HPDE6-E6E7 (cell line): ENCODE results near the gene ADGRG1.

Experiments
- DNase-seq: peaks from one replicate; pipeline ENCODE4 v3.0.0; 2011; ENCODE audit warnings: missing footprints; ENCODE audit errors: extremely low spot score

ADGRG1 gene

DNA sequence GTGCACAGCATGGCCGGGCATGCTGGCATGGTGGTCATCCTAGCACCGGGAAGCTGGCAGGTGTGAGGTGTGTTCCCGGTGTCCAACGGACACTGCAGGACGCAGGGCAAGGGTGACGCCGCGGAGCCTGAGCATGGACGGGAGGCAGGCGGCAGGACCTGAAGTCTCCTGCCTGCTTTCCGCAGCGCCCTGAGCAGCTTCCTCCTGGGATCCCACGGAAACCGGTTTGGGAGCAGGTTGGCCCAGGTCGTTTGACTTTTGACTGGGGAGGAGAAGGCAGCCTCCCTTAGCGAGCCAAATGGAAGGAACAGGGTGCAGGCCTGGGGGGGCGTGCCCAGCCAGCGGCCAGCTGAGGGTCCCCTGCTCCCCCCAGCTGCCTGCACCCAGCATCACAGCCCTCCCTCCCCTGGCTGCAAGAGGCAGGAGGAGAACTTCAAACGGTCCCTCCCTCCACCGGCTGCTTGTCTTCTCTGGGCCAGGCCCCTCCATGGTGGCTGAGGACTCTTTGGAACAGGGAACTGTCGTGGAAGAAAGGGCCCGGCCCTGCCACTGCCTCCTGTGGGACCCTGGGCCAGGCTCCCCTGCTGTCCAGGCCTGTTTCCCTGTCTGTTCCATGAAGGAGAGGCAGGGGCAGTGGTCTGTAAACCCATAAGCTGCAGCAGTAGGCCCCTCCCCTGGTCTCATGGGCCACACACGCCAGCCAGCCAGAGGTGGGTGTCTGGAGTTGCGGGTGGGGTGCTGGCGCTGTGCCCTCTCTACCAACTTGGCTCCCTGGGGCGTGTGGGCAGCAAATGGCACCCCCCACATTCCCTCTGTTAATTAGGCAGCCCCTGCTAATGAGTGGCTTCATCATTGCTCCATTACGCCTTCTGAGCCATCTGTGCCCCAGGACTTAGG lies 7.8 kb upstream of the ADGRG1 start:
- peak; percentile 74 for DNase-seq

GRCh38 chr16:57621521-57622271 lies 6.7 kb upstream of the ADGRG1 start:
- DNase-seq = no peak

DNA sequence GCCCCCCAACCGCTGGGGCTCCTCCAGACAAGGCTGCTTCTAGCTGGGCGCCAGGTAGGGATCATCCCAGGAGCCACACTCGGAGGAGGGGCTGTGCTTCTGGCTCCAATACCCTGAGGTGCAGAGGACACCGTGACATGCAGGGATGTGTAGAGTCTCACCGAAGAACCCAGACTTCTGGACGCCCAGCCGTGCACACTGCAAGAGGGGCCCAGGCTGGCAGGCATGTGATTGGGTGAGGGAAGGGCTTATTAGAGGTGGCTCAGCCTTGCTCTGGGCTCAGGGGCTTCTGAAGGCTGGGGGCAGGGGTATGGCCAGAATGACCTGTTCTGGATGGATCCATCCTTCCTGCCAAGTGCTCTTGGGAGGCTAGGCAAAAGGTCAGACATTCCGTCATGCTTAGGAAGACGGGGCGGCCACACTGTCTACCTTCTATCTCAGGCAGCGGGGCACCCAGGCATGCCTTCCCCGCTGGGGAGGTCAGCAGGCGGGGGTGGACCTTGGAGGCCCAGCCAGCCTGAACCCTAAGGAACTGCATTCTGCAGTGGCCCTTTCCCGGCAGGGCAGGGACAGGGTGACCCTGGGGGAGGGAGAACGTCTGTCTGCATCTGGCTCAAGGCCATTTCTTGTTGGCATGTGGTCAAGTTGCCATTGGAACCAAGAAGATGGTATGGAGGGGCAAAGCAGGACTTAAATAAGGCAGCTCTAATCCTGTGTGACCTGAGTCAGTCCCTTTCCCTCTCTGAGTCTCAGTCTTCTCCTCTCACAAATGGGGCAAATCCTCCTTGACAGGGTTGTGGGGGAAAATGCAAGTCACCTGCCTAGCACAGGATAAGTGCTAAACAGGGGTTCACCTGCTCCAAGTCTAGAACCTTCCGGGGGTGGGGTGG lies 5.8 kb upstream of the ADGRG1 start:
- DNase-seq = no peak

DNA sequence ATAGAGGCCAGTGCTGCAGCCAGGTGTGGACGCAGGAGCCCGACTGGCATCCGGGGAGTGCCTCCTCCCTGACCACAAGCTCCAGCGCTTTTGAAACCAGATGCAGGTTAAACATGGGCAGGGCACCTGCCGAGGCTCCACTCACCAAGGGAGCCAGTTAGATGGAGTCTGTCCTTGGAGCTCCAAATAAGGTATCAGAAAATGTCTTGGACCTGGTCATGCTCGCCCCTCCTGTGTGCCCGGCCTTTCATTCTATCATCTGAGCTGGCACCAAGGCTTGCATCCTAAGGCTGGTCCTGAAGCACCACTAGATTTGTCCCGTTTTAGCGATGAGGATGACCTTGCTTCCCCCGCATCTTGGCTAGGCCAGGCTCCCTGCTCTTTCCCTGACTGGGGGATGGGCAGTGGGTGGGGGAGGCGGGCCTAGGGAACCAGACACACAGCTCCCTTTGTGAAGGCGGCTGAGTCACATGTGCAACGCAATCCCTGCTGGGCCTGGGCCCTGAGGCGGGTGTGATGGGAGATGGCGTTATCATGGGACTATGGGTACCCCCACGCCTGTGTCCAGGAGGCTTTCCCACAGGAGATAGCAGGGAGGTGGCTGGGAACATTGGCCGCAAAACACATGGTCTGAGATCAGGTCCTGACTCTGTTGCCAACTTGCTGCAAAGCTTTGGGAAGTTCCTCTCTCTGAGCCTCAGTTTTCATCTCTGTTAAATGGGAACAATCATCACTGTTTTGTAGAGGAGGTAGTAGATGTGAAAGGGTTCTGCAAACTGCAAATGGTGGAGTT lies 5.0 kb upstream of the ADGRG1 start:
- peak; percentile 86 for DNase-seq

DNA sequence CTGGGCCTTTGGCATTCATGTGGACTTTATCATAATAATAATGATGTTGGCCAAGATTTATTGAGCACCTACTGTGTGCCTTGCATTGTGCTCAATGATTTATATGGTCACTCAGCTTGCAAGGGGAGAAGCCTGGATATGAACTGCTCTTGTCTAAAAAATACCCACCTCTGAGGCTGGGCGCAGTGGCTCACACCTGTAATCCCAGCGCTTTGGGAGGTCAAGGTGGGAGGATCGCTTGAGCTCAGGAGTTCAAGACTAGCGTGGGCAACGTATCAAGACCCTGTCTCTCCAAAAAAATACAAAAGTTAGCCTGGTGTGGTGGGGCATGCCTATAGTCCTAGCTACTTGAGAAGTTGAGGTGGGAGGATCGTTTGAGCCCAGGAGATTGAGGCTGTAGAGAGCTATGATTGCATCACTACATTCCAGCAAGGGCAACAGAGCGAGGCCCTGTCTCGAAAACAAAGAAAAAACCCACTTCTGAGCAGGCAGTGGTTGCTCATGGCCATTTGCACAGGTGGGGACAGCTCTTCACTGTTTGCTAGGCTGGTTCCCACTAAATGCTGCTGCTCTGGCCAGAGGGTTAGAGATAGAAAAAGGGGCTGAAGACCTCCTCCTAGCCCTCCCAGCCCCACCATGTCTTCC lies 4.3 kb upstream of the ADGRG1 start:
- no peak for DNase-seq

- no peak for DNase-seq
Observed at GRCh38 chr16:57624806-57625500, 3.5 kb upstream of the ADGRG1 start.

- DNase-seq = no peak
Observed at GRCh38 chr16:57626420-57627170, 1.8 kb upstream of the ADGRG1 start.

DNA sequence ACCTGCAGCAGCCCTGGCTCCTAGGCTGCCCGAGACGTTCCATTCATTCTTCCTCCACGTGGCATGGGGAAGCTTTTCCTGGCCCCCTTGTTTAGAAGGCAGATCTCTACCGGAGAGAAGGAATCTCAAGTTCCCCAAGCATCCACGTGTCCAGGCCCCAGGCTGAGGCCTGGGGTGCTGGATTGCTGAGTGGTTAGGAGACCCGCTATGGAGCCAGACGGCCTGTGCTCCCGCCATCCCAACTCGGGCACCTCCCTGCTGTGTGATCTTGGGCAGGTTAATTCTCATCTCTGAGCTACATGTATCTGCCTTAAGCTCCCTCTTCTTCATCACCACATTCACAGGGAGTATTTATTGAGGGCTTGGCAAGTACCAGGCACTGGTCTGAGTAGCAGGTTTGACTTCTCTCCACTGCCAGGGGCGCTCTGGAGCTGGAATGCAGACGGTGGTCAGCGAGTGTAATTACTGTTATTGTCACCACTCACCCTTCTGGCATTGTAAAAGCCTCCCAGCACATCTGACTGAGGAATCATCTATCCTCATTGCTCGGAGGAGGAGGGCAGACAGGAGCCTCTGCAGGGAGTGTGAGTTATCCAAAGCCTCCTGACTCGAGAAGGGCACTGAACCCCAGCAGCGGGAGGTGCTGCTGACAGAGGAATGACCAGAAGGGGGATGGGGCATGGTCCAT lies 1.1 kb upstream of the ADGRG1 start:
- DNase-seq = no peak

DNA sequence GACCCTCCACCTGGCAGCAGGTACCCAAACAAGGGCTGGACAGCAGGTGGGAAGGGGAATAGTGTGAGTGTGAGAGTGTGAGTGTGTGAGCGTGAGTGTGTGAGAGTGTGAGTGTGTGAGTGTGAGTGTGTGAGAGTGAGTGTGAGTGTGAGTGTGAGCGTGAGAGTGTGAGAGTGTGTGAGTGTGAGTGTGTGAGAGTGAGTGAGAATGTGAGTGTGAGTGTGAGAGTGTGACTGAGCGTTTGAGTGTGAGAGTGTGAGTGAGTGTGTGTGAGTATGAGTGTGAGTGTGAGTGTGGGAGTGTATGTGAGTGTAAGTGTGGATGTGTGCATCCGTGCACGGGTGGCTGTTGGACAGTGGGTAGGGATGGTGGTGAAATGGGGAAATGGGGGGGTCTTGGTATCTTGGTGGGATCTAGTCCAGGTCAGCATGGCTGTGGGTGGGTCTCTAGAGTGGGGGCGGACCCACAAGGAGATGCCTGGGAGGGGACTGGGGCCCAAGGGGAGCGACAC lies 408 bp downstream of the ADGRG1 start:
- DNase-seq = no peak

- no peak for DNase-seq
Observed at GRCh38 chr16:57629516-57630406, 1.3 kb downstream of the ADGRG1 start.

- DNase-seq = no peak
Observed at GRCh38 chr16:57630407-57630797, 2.0 kb downstream of the ADGRG1 start.

- no peak for DNase-seq
Observed at GRCh38 chr16:57630931-57631845, 2.8 kb downstream of the ADGRG1 start.

- DNase-seq = no peak
Observed at GRCh38 chr16:57632568-57632967, 4.1 kb downstream of the ADGRG1 start.

- no peak for DNase-seq
Observed at GRCh38 chr16:57633383-57634064, 5.1 kb downstream of the ADGRG1 start.

DNA sequence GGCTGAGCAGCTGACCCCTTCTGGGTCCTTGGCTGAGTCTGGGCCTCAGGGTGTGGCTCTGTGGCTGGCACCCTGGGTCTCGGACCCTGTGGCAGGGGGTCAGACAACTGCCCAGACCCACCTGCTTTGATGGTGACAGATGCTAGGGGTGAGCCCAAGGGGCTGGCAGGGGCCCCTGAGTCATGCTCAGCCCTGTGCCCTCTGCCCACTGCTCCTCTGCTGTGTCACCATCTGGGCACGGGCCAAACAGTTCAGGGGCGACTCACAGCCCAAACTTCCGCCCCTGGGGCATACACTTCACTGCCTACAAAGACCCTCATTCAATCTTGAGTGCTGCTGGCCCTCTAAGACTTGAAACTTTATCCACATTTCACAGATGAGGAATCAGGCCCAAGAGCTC lies 5.7 kb downstream of the ADGRG1 start:
- no peak for DNase-seq
